Measurements from ENCODE around the gene RIMKLA. TPM values are rescaled to one million over a fixed set of nuclear protein-coding genes. Genes with fewer than 3 reads are reported as not detected.

RIMKLA gene
- total RNA-seq, 1 donor, result not detected

DNA sequence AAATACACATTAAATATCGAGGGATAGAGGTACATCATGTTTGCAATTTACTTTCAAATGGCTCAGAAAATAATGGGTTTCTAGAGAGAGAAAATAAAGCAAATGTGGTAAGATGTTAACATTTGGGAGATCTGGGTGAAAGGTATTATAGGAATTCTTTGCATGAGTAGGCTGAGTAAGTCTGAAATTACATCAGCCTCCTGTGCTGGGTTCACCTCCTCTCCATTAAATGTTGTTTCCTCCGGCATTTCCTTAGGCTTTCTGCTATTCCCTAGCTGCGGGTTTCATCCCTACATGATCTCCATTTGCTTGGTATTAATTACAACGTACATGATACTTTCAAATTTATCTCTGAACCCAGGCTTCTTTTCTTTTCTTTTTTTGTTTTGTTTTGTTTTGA, 43.6 kb downstream of the RIMKLA start:
- peaks cover 14% of the 10 kb centered on the region for H3K4me1 ChIP-seq (ENCODE audit: insufficient read depth, low read length)
- no peaks in the 10 kb centered on the region for H4K20me1 ChIP-seq (ENCODE audit: insufficient read depth, low read length)
- TF ChIP-seq, protein P1, sequence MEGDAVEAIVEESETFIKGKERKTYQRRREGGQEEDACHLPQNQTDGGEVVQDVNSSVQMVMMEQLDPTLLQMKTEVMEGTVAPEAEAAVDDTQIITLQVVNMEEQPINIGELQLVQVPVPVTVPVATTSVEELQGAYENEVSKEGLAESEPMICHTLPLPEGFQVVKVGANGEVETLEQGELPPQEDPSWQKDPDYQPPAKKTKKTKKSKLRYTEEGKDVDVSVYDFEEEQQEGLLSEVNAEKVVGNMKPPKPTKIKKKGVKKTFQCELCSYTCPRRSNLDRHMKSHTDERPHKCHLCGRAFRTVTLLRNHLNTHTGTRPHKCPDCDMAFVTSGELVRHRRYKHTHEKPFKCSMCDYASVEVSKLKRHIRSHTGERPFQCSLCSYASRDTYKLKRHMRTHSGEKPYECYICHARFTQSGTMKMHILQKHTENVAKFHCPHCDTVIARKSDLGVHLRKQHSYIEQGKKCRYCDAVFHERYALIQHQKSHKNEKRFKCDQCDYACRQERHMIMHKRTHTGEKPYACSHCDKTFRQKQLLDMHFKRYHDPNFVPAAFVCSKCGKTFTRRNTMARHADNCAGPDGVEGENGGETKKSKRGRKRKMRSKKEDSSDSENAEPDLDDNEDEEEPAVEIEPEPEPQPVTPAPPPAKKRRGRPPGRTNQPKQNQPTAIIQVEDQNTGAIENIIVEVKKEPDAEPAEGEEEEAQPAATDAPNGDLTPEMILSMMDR (IDR thresholded peaks at IDR 0.05; ENCODE audit: extremely low read depth, low read depth, low read length), result no peak
- H3K36me3 ChIP-seq (ENCODE audit: insufficient read depth, low read length), result no peaks in the 10 kb centered on the region
- DNase-seq (ENCODE audit: insufficient read length, low spot score, missing footprints), result no peak
- no peak overlapping the region for H3K4me3 ChIP-seq (ENCODE audit: insufficient read depth, low read length)
- no peak overlapping the region for H3K4me2 ChIP-seq (ENCODE audit: insufficient read depth, low read length)
- H3K79me2 ChIP-seq (ENCODE audit: insufficient read depth, low read length), result no peaks in the 10 kb centered on the region
- no peak overlapping the region for H3K27ac ChIP-seq (ENCODE audit: low read depth, low read length)
- H3K9me3 ChIP-seq (ENCODE audit: low read depth, low read length), result no peaks in the 10 kb centered on the region
- H2AFZ ChIP-seq (ENCODE audit: low read length), result no peak overlapping the region
- H3K27me3 ChIP-seq (ENCODE audit: insufficient read depth, low read length), result peaks cover 16% of the 10 kb centered on the region

DNA sequence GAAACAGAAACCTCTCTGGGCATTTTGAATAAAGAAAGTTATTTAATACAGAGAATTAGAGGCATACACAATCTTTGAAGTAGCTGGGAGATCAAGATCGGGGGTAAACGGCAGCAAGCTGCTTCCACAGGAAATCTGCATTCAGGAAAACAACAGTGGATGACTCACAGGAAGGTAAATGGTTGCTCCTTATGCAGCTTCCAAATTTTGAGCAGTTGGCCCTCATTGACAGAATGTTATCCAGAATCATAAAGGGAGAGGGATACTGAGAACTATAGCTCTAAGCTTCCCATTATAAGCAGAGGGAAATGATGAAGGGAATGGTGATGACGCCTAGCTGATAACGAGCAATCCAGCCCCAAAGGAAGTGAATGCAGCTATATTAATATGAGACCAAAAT, 46.6 kb downstream of the RIMKLA start:
- Histone ChIP-seq H2AFZ (ENCODE audit: low read length) (no peak overlapping the region), H3K4me3 (ENCODE audit: insufficient read depth, low read length) (no peak overlapping the region), H3K79me2 (ENCODE audit: insufficient read depth, low read length) (no peaks in the 10 kb centered on the region), H3K4me2 (ENCODE audit: insufficient read depth, low read length) (no peak overlapping the region), H3K36me3 (ENCODE audit: insufficient read depth, low read length) (no peaks in the 10 kb centered on the region), H3K4me1 (ENCODE audit: insufficient read depth, low read length) (peaks cover 9% of the 10 kb centered on the region), H3K27ac (ENCODE audit: low read depth, low read length) (no peak overlapping the region), H3K27me3 (ENCODE audit: insufficient read depth, low read length) (peaks cover 5% of the 10 kb centered on the region), H3K9me3 (ENCODE audit: low read depth, low read length) (no peaks in the 10 kb centered on the region), H4K20me1 (ENCODE audit: insufficient read depth, low read length) (no peaks in the 10 kb centered on the region)
- TF ChIP-seq, protein P1 (IDR thresholded peaks at IDR 0.05; ENCODE audit: extremely low read depth, low read depth, low read length), result no peak
- DNase-seq (ENCODE audit: insufficient read length, low spot score, missing footprints), result no peak

DNA sequence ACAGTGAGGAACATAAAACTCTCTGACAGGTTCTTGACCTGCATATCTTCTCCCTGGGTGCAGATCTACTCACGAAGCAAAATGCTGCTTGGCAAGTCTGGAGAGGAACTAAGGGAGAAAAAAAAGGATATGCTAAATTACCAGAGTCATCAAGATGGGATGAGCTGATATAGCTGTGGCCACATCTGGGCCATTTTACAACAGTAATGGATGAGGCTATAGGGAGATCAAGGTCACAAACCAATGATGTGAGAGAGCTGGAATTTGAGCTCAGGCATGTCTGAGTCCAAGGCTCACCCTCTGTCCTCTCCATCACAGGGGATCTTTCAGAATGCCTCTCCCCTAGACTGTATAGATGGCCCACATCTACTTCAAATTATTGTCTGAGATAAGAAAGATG, 49.0 kb downstream of the RIMKLA start:
- Histone ChIP-seq H3K27me3 (ENCODE audit: insufficient read depth, low read length) (no peaks in the 10 kb centered on the region), H3K9me3 (ENCODE audit: low read depth, low read length) (no peaks in the 10 kb centered on the region), H3K4me2 (ENCODE audit: insufficient read depth, low read length) (no peak overlapping the region), H3K4me1 (ENCODE audit: insufficient read depth, low read length) (peaks cover 6% of the 10 kb centered on the region), H4K20me1 (ENCODE audit: insufficient read depth, low read length) (no peaks in the 10 kb centered on the region), H3K4me3 (ENCODE audit: insufficient read depth, low read length) (no peak overlapping the region), H3K27ac (ENCODE audit: low read depth, low read length) (no peak overlapping the region), H2AFZ (ENCODE audit: low read length) (no peak overlapping the region), H3K79me2 (ENCODE audit: insufficient read depth, low read length) (no peaks in the 10 kb centered on the region), H3K36me3 (ENCODE audit: insufficient read depth, low read length) (no peaks in the 10 kb centered on the region)
- DNase-seq (ENCODE audit: insufficient read length, low spot score, missing footprints), result no peak
- TF ChIP-seq, protein P1 (IDR thresholded peaks at IDR 0.05; ENCODE audit: extremely low read depth, low read depth, low read length), result no peak

DNA sequence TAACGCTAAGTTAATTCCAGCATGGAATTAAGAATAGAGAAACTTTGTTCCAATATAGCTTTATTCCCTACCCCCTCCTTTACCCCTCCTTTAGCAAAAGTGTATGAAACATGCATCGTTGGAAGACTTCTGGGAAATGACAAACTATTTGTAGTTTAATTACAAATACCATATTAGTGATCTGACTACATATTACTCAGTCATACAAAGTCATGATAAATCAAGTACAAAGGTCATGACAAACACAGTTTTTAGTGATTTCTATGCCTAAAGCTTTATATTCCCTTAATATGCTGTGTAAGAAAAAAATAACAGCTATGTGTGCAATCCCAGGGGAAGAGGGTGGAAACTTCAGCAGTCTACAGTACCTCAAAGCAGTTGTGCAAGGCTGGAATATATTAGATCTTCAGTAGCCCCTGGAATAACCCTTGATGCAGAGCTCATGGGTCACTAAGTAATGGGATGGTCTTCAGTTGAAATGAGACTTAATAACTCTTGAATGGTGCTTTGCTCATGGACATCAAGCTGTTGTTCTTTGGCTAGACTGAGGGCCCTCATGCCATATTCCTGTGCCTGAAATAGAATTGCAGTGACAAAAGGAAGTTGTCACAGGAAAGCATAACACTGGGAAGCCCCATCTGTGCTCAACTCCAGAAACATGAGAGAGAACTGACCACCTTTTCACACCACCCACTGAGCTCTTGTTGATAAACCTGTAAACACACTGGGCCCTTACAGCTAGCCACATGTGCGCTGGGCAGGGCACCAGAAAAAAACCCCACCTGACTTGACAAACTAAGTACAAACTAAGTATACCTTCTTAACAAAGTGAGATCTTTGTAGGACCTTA, 49.9 kb downstream of the RIMKLA start:
- TF ChIP-seq, protein P1 (IDR thresholded peaks at IDR 0.05; ENCODE audit: extremely low read depth, low read depth, low read length), result no peak
- no peaks in the 10 kb centered on the region for H3K79me2 ChIP-seq (ENCODE audit: insufficient read depth, low read length)
- H3K36me3 ChIP-seq (ENCODE audit: insufficient read depth, low read length), result no peaks in the 10 kb centered on the region
- H3K9me3 ChIP-seq (ENCODE audit: low read depth, low read length), result no peaks in the 10 kb centered on the region
- H3K4me1 ChIP-seq (ENCODE audit: insufficient read depth, low read length), result peaks cover 6% of the 10 kb centered on the region
- H2AFZ ChIP-seq (ENCODE audit: low read length), result no peak overlapping the region
- H3K4me2 ChIP-seq (ENCODE audit: insufficient read depth, low read length), result no peak overlapping the region
- H3K4me3 ChIP-seq (ENCODE audit: insufficient read depth, low read length), result no peak overlapping the region
- DNase-seq (ENCODE audit: insufficient read length, low spot score, missing footprints), result no peak
- no peaks in the 10 kb centered on the region for H3K27me3 ChIP-seq (ENCODE audit: insufficient read depth, low read length)
- H3K27ac ChIP-seq (ENCODE audit: low read depth, low read length), result no peak overlapping the region
- H4K20me1 ChIP-seq (ENCODE audit: insufficient read depth, low read length), result no peaks in the 10 kb centered on the region
